ELF-1 (cell line): ENCODE data around the gene ADCY5.
A peak's percentile ranks its signal among the peaks of the same experiment; 100 is the strongest.

ENCODE experiments used
- DNase-seq: peaks from one replicate; pipeline ENCODE4 v3.0.0-alpha.2; 2016; ENCODE audit warnings: low read depth, low spot score

Gene ADCY5

DNA sequence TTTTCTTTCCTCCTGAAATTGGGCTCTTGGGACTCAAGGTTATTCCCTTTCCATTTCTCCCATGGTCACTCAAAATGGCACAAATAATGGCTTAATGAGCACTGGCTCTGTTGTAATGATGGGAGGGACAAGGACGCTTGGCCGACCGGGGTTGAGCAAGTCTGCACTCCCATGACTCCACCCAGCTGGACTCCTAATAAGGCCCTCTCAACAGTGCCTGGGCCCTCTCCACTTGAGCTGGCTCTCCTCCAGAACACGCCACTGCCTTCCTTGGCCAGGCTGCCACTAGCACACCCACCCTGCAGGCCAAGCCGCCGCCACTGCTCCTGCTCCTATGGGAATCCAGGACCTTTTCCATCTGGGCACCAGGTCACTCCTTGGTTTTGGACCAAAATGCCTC lies 42.3 kb downstream of the ADCY5 start:
- no peak for DNase-seq

DNA sequence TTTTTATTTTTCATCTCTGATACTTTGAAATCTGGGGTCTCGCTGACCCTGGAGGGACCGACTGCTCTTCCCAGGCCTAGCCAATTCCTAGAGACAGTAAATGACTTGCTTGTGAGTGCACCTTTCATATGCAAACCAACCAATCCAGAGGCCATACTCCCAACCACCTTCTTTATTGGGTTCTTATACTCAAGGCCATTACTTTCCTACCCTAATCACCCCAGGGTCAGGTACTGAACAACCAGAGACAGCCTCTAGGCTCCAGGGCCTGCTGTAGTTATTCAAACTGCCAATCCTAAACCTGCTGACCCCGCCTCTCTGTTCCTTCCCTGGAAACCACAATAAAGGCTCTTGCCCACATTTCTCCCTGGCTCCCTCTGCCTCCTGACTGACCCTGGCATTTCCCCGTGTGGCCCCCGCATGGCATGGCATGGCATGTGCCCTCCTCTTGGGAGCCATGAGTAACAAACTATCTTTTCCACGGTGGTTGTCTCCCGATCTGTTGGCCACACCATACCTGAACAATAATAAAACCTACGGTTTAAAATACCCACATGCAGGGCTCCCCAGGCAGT lies 42.9 kb downstream of the ADCY5 start:
- peak; percentile 72 for DNase-seq

DNA sequence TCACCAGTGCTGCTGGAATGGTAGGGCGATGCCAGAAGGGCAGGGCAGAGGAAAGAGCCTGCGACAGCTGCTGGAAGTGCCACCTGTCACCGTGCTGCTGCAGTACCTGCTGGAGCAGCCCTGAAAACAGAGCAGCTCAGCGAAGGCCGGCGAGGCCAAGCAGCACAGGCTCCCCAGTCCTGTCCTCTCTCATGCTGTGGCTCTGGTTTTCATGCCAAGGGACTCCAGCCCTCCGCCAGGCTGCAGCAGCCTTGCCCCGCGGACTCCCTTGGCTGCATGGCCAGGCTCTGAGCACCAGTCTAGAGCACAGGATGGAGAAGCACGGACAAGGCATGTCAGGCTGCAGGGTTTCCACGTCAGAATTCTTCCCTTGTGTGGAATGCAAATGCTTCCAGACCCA lies 43.9 kb downstream of the ADCY5 start:
- DNase-seq, result no peak

DNA sequence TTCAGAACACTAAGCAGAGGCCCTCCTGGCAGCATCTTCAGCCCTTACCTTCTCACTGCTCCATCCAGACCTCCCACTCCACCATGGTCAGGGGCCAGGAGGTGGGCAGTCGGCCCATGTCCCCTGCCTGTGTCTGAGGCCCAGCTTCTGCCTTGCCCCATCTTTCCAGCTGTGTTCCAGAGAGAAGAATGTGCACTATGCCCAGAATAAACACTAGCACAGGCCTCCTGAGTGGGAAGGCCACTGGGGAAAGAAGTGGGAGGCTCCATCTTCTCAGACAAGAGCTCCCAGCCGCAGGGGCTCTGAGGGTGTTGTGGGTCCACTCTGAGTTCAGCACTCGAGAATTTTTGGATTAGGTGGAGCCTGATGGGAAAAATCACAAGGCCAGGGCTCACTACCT lies 44.5 kb downstream of the ADCY5 start:
- DNase-seq, result no peak

DNA sequence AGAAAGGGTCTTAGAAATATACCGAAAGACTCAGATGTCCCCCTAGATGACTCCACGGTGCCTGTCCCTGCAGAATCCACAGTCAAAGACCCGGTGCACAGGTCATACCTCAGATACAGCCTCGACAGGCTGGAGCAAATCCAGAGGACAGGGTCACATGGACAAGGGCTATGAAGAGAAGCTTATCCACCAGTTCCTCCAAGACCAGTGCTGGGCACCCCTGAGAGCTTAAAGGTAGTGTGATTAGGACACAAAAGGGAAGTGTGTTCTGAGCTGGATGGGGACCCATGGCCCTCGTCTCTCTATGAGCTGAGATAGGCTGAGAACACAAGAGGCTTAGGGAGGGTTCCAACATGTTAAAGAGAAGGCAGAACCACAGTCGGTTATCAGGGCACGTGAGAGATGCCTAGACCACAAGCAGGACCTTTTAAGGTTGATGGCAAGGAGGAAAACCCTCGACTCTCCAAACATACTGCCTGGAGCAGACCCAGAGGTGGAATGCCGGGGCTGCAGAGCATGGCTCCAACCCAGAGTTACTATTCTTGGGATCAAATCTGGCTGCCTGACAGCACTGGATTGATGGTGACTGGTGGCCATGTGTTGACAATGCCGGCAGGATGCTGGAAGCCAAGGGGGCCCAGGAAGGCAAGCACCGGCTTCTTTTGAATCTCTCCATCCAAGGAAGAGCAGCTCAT lies 46.9 kb downstream of the ADCY5 start:
- no peak for DNase-seq

DNA sequence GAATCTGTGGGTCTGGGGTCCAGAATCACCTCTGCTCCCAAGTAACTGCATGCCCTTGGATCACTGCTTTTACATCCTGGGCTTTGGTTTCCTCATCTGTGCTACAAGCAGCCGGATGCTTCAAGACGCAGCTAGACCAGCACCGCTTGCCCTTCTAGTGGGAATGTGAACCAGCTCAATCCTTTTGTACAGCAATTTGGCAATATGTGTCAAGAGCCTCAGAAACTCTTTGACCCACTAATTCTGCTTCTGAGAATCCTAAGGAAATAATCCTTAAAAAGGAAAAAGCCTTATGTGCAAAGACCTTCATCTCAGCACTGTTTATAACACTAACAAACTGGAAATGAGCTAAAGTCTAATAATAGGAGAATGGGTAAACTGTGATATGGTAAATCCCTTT lies 48.7 kb downstream of the ADCY5 start:
- no peak for DNase-seq

DNA sequence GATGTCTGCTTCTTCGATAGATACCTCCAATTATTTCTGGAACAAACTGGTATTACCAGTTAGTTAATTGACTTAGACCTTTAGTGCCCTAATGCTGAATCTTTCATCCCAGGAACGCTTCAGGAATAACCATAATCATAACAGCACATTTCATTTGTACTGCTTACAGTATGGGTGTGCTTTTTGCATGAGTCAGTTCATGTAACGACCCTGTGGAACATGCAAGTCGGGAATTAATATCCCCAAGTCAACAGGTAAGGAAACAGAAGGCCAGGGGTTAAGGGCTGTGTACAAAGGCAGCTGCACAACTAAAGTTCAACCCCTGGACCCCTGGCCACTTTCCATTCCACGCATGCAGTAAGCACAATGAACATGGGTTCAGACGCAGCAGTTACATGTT lies 49.2 kb downstream of the ADCY5 start:
- no peak for DNase-seq

DNA sequence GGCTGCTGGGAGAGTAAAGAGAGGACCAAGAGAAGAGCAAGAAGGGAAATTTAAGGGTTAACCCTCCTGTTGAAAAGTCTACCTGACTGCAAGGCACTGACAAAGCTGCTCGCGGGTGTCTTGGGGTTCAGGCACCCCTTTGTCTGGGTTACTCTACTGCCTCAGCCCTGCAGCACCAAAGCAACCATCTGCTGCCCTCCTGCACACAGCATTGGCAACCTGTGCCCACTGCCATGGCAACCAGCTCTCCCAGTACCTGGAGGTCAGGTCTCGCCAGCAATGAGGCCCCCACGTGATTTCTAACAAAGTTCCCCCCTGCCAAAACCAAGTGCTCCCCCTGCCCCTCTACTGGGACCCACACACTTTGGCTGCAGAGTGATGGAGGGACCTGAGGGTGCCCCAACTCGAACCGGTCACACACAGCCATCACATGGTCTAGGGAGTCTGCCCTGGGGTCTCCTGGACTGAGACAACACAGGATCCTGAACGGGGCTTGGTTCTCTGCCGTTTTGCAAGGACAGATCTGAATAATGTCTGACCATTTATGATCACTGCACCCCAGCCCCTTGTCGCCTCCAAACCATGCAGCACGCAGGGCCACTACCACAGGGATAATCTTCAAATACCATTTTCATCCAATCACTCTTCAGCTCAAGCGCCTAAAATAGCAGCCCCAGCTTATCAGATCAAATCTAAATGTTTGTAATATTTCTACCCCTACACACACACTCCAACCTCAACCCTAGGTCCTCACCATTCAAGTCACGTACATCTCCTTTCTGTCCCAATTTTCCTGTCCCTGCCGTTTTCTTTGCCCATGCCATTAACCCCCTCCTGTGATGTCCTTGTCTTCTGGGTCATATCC lies 50.7 kb downstream of the ADCY5 start:
- DNase-seq, result no peak

DNA sequence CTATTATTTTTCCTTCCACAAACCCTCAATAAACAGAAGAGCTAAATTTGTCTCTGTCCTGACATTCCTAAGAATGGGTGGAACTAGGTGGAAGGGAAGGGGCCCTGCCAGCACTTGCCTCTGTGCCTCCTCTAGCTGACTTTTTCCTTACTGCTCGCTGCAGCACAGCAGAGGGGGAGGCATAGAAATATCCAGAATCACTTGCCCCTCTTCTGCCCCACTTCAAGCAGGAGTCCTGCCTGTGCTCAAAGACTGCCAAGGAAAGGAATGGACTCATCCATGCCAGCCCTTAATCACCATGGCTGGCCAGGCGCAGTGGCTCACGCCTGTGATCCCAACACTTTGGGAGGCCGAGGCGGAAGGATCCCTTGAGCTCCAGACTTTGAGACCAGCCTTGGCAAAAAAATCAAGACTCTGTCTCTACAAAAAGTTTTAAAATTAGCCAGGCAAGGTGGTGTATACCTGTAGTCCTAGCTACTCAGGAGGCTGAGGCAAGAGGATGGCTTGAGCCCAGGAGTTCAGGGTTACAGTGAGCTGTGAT lies 51.8 kb downstream of the ADCY5 start:
- DNase-seq, result no peak

DNA sequence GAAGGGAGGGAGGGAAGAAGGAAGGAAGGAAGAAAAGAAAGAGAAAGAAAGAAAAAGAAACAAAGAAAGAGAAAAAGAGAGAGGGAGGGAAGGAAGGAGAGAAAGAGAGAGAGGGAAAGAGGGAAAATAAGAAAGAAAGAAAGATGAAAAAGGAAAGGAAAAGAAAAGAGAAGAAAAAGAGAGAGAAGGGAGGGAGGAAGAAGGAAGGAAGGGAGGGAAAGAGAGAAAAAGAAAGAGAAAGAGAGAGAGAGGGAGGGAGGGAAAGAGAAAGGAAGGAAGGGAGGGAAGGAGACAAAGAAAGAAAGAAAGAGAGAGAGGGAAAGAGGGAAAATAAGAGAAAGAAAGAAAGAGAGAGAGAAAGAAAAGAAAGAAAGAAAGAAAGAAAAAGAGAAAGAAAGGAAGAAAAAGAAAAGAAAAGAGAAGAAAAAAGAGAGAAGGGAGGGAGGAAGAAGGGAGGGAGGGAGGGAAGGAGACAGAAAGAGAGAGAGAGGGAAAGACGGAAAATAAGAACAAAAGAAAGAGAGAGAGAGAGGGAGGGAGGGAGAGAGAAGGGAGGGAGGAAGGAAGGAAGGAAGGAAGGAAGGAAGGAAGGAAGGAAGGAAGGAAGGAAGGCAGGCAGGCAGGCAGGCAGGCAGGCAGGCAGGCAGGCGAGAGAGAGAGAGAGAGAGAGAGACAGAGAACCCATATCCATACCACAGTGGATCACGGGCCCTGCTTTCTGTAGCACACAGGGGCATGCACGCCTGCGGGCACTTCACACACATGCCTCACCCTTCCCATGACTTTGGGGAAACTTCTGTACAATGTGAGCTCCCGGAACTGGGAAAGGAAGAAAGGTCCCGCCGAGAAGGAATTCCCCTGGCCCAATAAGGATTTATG lies 52.5 kb downstream of the ADCY5 start:
- DNase-seq, result no peak

DNA sequence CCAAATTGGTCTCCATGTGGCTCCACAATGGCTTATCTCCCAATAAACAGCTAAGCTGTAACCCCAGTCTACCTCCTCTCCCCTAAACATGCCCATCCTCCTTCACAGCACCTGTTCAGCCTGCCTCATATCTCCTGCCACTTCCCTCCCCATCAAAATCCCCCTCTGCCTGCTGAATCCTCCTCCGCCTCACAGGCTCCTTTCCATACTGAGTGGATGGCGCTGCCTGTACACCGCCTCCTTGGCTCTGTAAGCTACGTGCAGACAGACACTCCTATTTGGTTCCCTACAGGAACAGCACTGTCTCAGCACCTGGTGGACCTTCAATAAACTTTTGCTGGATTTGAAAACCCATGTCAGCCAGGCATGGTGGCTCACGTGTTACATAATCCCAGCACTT lies 53.7 kb downstream of the ADCY5 start:
- no peak for DNase-seq

DNA sequence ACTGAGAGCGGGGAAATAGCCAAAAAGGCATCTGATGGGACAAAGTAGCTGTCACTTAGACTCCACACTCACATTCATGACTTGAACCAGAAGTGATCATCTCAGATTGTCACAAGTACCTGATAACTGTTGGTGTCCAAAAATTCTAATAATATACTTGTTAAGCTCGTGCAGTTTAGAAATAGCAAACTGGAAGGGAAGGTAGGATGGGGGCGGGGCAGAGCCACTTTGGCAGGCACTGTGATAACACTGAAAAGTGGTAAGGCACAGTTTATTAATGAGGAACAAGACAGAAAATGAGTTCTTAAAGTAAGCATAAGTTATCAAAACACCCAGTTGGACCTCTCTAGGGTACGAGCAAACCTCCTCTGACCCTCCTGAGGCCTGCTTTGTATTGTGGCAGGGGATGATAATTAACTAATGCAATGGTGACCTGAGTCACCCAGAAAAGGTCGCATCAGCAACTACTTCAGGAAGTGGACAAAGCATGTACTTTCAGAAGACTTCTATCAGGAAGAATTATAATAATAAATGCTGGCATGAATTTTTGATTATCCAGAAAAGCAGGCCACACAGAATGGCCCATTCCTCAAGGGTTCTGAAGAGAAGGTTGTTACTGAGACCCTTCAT lies 54.4 kb downstream of the ADCY5 start:
- DNase-seq, result no peak

DNA sequence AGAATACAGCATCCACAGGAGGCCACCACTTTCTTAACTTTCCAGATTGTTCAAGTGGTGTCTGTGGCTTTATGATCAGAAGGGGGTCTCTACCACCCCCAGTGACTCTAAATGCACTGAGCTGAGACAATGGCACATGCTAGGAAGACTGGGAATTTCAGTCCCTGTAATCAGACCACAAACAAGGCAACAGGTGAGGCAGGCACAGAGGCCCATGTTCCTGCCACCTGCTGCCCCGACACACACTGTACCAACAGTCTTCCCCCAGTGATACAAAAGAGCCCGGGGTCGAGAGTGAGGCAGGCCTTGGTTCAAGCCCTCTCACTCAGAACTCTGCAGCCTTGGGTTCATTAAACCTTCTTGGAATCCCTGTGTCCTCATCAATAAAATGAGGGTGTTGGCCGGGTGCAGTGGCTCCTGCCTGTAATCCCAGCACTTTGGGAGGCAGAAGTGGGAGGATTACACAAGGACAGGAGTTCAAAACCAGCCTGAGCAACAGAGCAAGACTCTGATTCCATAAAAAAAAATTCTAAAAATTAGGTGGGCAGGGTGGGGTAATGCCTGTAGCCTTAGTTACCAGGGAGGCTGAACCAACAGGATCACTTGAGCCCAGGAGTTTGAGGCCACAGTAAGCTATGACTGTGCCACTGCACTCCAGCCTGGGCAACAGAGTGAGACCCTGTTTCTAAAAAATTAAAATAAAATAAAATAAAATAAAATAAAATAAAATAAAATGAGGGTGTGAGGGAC lies 55.8 kb downstream of the ADCY5 start:
- DNase-seq, result no peak

DNA sequence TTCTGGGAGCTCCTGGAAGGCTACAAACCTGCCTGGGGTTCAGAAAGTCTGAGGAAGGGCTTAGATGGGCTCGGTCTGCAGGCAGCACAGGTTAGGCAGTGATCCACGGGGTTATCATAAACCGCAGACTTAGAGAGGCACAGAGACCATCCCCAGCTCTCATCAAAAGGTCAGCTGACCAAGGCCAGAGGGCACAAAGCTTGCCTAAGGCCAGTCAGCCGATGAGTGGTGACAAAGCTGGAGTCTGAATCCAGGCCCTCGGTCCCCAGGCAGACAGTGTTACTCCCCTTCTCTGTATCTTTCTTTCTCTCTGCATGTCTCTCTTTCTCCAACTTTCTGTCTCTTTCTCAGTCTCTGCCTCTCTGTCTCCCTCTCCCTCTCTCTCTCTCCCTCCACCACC lies 56.5 kb downstream of the ADCY5 start:
- DNase-seq, result peak; percentile 40

DNA sequence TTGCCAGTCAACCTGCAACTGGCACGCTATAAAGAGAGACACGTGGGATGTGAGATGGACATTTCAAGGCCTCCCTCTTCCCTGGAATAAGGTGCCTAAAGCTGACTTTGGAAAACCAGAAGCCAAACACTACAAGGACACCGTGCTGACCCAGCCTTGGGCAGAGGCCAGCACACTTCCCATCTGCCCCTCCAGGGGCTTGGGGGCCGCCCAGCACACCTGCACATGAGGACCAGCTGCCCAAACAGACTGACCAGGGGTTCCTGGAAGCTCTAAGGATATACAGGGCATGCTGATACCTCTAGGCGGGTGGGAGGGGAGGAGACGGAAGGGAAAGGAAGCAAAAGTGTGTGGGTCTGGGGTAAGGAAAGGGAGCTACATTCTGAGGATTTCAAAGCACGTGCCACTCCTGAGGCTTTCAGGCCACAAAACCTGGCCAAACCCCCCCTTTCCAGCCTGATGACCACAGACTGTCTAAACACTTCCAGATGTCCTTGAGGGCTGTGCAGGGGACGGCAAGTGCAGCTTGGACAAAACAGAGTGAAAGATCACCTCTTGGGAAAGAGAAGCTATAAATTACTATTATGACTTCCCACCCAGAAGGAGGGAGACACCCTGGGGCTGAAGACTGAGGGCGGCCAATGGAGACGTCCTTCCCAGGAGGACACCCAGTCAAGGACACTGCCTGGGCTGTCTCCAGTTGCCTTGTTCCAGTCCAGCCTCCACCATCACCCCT lies 57.9 kb downstream of the ADCY5 start:
- no peak for DNase-seq

DNA sequence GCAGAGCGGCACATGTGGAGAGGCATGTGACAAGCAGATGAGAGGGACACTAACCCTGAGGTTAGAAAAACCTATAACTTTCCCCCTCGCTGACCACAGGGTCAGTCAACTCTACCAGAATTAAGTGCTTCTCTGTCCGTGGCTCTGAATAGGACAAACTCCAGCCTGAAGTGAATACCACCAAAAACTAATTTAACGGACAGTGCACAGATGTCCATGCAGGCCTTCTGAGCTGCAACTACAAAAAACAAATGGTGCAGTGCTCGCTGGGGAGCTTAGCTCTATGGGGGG lies 59.3 kb downstream of the ADCY5 start:
- DNase-seq, result no peak

DNA sequence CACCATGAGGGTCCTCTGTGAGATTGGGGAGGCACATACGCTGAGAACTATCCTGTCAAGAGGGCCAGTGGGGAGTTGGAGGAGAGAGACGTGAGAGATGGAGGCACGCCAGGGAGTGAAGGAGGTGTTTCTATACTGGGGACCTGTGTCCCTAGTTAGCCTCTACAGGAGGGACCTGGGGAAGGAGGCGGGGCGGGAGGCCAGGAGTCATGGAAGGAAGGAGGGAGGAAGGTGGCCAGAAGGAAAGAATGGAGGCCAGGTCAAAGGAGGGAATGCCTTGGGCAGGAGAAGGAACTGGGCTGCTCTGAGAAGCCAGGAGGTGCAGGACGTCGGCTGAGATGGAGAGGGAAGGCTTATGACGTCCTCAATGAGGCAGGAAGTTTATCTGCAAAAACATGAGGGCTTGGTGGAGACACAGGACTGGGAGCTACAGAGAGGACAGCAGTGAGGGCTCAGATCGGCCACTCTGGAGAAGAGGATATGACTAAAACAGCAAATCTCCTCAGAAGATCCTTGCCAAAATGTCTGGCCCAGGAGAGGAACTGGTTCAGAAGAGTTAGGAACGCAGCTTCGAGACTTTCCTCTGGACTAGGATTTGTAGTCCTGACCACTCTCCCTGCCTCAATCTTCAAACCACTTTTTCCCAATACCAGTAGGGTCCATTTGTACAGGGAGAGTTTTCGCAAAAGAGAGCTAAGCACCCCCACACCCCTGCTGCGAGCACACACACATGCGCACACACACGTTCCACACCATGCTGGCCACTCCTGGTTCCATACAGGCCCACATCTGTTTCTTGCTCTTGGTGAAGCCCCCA lies 59.9 kb downstream of the ADCY5 start:
- no peak for DNase-seq

DNA sequence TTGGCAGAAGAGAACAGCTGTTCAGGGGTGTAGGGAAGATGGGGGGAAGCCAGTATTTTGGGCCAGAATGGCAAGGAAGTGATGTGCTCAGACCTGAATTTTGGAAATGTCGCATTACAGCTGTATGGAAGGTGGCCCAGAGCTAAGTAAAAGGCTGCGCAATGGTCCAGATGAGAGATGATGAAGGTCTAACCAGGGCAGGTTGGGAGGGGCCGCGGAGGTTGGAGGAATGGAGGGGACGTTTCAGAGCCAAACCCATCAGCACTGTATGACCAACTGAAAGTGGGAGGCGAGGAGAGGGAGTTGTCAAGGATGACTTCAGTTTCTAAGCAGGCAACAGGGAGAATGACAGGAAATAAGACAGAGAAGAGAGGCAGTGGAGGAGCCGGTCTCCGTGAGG lies 60.8 kb downstream of the ADCY5 start:
- no peak for DNase-seq

DNA sequence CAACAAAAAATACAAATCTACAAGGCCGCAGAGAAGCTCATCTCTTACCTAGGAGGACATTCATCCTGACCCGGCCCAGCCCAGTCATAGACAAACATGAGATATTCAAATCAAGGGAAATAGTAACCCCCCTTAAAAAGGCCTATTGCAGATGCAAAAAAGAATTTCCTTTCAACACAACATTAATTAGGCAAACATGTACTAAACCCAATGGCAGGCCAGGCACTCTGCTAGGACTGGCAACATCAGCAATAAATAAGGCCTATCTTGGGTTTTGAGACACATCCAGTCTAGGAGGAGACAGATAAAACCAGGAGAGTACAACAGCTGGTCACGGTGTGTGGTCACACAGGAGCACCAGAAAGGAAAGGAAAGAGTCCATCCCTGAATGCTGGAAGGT lies 61.4 kb downstream of the ADCY5 start:
- DNase-seq, result no peak
